ENCODE results near the gene SLIT3.

Gene SLIT3

DNA sequence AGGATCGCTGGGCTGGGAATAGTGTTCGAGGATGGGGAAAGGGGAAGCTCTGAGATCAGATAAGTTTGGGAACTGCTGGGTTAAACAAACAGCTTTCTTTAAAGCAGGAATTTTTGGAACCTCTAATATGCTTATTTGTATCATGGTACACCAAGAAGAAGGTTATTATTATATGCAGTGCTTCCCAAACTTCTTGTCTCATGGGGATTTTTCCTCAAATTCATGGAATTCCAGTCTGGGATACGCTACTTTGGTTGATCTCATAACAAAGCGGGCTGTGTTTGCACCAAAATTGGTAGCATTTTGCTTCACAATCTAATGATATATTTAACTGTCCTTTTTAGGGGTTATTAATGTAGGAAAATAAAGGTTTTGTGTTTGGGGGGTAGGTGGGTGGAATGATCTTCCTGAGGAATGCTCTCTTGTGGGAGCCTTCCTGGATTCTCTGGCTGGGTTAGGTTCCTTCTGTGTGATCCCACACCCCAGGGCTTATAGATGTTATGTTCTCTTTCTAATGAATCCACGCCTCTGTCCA, 605.6 kb downstream of the SLIT3 start:
- Histone ChIP-seq H3K79me2 (ENCODE audit: insufficient read depth, low read length) (no peaks in the 10 kb centered on the region), H3K9me3 (ENCODE audit: insufficient read depth, low read depth, low read length) (no peaks in the 10 kb centered on the region), H3K9ac (ENCODE audit: low read depth, low read length, poor library complexity, severe bottlenecking) (no peak overlapping the region), H3K9me2 (replicated peaks; ENCODE audit: low read depth, low read length) (no peaks in the 10 kb centered on the region), H3K36me3 (ENCODE audit: insufficient read depth, low read length) (no peaks in the 10 kb centered on the region), H3K4me3 (ENCODE audit: low read length, poor library complexity, severe bottlenecking) (no peak overlapping the region), H3K27me3 (ENCODE audit: insufficient read depth, low read length, poor library complexity, severe bottlenecking) (no peaks in the 10 kb centered on the region), H4K20me1 (ENCODE audit: insufficient read depth, low read length, poor library complexity, severe bottlenecking) (no peaks in the 10 kb centered on the region), H2AFZ (ENCODE audit: low read length) (no peak overlapping the region), H3F3A (ENCODE audit: low read depth) (no peaks in the 10 kb centered on the region), H3K4me2 (ENCODE audit: low read depth, low read length, poor library complexity, severe bottlenecking) (no peak overlapping the region), H3K4me1 (ENCODE audit: insufficient read depth, low read length, poor library complexity, severe bottlenecking) (no peaks in the 10 kb centered on the region)
- no peak for TF ChIP-seq EZH2phosphoT487 (IDR thresholded peaks at IDR 0.05; ENCODE audit: borderline replicate concordance)

DNA sequence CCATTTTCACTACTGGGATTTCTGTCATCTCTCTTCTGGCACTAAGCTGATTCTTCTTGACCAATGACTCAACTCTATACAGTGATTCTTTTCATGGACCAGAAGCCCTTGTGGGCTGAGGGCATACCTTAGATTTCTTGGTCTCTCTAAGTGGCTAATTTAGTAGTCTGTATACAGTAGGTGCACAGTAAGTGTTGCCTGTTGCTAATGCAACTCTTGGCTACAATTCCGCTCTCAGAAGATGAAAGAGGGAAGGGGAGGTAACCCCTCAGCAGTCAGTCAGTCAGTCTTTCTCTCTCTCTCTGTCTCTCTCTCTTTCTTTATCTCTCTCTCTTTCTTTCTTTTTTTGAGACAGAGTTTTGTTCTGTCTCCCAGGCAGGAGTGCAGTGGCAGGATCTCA, 606.6 kb downstream of the SLIT3 start:
- TF ChIP-seq EZH2phosphoT487 (IDR thresholded peaks at IDR 0.05; ENCODE audit: borderline replicate concordance) = no peak
- TF ChIP-seq, protein P1, sequence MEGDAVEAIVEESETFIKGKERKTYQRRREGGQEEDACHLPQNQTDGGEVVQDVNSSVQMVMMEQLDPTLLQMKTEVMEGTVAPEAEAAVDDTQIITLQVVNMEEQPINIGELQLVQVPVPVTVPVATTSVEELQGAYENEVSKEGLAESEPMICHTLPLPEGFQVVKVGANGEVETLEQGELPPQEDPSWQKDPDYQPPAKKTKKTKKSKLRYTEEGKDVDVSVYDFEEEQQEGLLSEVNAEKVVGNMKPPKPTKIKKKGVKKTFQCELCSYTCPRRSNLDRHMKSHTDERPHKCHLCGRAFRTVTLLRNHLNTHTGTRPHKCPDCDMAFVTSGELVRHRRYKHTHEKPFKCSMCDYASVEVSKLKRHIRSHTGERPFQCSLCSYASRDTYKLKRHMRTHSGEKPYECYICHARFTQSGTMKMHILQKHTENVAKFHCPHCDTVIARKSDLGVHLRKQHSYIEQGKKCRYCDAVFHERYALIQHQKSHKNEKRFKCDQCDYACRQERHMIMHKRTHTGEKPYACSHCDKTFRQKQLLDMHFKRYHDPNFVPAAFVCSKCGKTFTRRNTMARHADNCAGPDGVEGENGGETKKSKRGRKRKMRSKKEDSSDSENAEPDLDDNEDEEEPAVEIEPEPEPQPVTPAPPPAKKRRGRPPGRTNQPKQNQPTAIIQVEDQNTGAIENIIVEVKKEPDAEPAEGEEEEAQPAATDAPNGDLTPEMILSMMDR (conservative IDR thresholded peaks at IDR 0.05; ENCODE audit: low read length) = no peak
- Histone ChIP-seq H3F3A (ENCODE audit: low read depth) (no peaks in the 10 kb centered on the region), H3K4me3 (ENCODE audit: low read length, poor library complexity, severe bottlenecking) (no peak overlapping the region), H4K20me1 (ENCODE audit: insufficient read depth, low read length, poor library complexity, severe bottlenecking) (no peaks in the 10 kb centered on the region), H3K9ac (ENCODE audit: low read depth, low read length, poor library complexity, severe bottlenecking) (no peak overlapping the region), H3K4me1 (ENCODE audit: insufficient read depth, low read length, poor library complexity, severe bottlenecking) (no peaks in the 10 kb centered on the region), H3K4me2 (ENCODE audit: low read depth, low read length, poor library complexity, severe bottlenecking) (no peak overlapping the region), H3K27me3 (ENCODE audit: insufficient read depth, low read length, poor library complexity, severe bottlenecking) (no peaks in the 10 kb centered on the region), H3K9me3 (ENCODE audit: insufficient read depth, low read depth, low read length) (no peaks in the 10 kb centered on the region), H3K9me2 (replicated peaks; ENCODE audit: low read depth, low read length) (no peaks in the 10 kb centered on the region), H2AFZ (ENCODE audit: low read length) (no peak overlapping the region), H3K79me2 (ENCODE audit: insufficient read depth, low read length) (no peaks in the 10 kb centered on the region), H3K36me3 (ENCODE audit: insufficient read depth, low read length) (no peaks in the 10 kb centered on the region)

DNA sequence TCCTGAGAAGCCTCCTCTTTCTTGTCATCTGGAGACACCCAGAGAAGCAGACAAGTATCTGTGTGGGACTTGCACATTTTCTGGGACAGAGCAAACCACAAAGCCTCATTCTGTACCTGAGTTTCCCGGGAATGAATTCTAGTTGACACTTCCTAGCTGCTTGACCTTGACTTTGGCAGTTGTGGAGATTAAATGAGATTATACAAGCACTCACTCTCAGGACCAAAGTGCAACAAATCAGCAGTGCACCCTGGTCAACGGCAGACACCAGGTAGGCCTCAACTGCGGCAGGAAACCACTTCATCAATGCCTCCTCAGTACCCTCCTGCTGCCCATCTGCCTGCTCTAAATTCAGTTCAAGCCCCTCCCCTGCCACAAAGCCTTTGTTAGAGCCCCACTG, 607.1 kb downstream of the SLIT3 start:
- TF ChIP-seq EZH2phosphoT487 (IDR thresholded peaks at IDR 0.05; ENCODE audit: borderline replicate concordance) = no peak
- TF ChIP-seq, protein P1 (conservative IDR thresholded peaks at IDR 0.05; ENCODE audit: low read length) = no peak
- Histone ChIP-seq H2AFZ (ENCODE audit: low read length) (no peak overlapping the region), H3K36me3 (ENCODE audit: insufficient read depth, low read length) (no peaks in the 10 kb centered on the region)

DNA sequence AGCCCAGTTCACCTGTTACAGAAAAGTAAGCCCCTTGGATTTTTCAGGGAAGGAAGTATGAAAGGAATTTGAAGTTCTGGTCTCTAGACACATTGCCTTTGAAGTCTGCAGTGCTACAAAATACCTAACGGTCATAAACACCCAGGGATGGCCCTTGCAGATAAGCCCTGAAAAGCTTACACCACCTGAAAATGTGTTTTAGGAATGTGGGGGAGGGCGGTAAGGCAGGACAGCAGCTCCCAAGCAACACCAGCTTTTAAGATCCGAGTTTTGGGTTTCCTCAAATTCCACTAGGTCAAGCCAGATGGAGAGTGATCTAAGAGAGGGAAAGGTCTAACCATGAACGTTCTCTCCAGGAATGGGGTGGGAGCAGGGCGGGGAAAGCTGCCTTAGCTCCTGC, 607.6 kb downstream of the SLIT3 start:
- H3K9me3 ChIP-seq (ENCODE audit: insufficient read depth, low read depth, low read length) = no peaks in the 10 kb centered on the region
- no peaks in the 10 kb centered on the region for H3K4me1 ChIP-seq (ENCODE audit: insufficient read depth, low read length, poor library complexity, severe bottlenecking)
- no peaks in the 10 kb centered on the region for H3K9me2 ChIP-seq (replicated peaks; ENCODE audit: low read depth, low read length)
- TF ChIP-seq, protein P1 (conservative IDR thresholded peaks at IDR 0.05; ENCODE audit: low read length) = no peak
- TF ChIP-seq EZH2phosphoT487 (IDR thresholded peaks at IDR 0.05; ENCODE audit: borderline replicate concordance) = no peak
- H3K27me3 ChIP-seq (ENCODE audit: insufficient read depth, low read length, poor library complexity, severe bottlenecking) = no peaks in the 10 kb centered on the region
- H3K4me3 ChIP-seq (ENCODE audit: low read length, poor library complexity, severe bottlenecking) = no peak overlapping the region
- H3K4me2 ChIP-seq (ENCODE audit: low read depth, low read length, poor library complexity, severe bottlenecking) = no peak overlapping the region
- no peaks in the 10 kb centered on the region for H4K20me1 ChIP-seq (ENCODE audit: insufficient read depth, low read length, poor library complexity, severe bottlenecking)
- no peaks in the 10 kb centered on the region for H3K79me2 ChIP-seq (ENCODE audit: insufficient read depth, low read length)
- no peaks in the 10 kb centered on the region for H3K36me3 ChIP-seq (ENCODE audit: insufficient read depth, low read length)
- no peak overlapping the region for H2AFZ ChIP-seq (ENCODE audit: low read length)
- no peak overlapping the region for H3K9ac ChIP-seq (ENCODE audit: low read depth, low read length, poor library complexity, severe bottlenecking)
- no peaks in the 10 kb centered on the region for H3F3A ChIP-seq (ENCODE audit: low read depth)

More for the DNA sequence above, 607.1 kb downstream of the SLIT3 start:
- no peak overlapping the region for H3K4me2 ChIP-seq (ENCODE audit: low read depth, low read length, poor library complexity, severe bottlenecking)
- no peaks in the 10 kb centered on the region for H4K20me1 ChIP-seq (ENCODE audit: insufficient read depth, low read length, poor library complexity, severe bottlenecking)
- H3K9ac ChIP-seq (ENCODE audit: low read depth, low read length, poor library complexity, severe bottlenecking) = no peak overlapping the region
- no peaks in the 10 kb centered on the region for H3F3A ChIP-seq (ENCODE audit: low read depth)
- no peaks in the 10 kb centered on the region for H3K9me2 ChIP-seq (replicated peaks; ENCODE audit: low read depth, low read length)
- no peaks in the 10 kb centered on the region for H3K4me1 ChIP-seq (ENCODE audit: insufficient read depth, low read length, poor library complexity, severe bottlenecking)
- H3K4me3 ChIP-seq (ENCODE audit: low read length, poor library complexity, severe bottlenecking) = no peak overlapping the region
- no peaks in the 10 kb centered on the region for H3K79me2 ChIP-seq (ENCODE audit: insufficient read depth, low read length)
- H3K9me3 ChIP-seq (ENCODE audit: insufficient read depth, low read depth, low read length) = no peaks in the 10 kb centered on the region
- no peaks in the 10 kb centered on the region for H3K27me3 ChIP-seq (ENCODE audit: insufficient read depth, low read length, poor library complexity, severe bottlenecking)

All from Loucy (cell line).